ENCODE data around the gene SMIM22. TPM values are rescaled to one million over a fixed set of nuclear protein-coding genes. Genes with fewer than 3 reads are reported as not detected.

The SMIM22 gene
- total and polyA plus RNA-seq, 2 of the 8 experiments (the other 6 are each of a cell fraction or from before 2014, with no cell fraction given) = not detected

DNA sequence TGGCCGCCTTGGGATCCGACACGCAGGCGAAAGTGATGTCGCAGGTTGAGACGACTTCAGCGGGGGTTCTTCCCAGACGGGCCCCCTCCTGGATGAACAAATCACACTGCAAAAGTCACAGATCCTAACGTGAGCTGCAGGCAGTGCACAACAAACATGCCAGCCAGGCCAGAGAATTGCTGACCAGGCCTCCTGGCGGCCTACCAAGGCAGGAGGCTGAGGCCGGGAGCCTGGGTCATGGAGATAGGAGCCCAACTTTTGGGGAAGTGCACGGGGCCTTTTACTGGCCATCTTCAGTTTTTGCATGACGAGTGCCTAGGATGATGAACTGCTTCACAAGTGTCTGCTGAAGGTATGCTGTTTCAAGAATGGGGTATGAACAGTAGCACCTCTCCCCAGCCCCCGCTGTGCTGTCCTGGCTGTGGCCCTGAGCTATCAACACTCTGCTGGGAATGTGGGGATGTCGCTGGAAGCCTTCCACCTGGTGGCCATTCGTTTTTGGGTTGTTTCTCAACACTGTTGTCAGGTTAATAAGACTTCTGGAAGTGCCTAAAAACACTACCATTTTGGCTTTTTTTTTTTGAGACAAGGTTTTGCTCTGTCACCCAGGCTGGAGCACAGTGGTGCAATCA is 19.5 kb downstream of the SMIM22 start:
- no peaks in the 10 kb centered on the region for H3K23me2 ChIP-seq (ENCODE audit: low read depth, low read length)
- H3K4me2 ChIP-seq (ENCODE audit: insufficient read depth in 1 of 2, low read depth in 2 of 2, low read length in 2 of 2) = no peak overlapping the region
- H3K79me2 ChIP-seq (ENCODE audit: control insufficient read depth in 1 of 2, insufficient read depth in 2 of 2, low read length in 2 of 2) = no peaks in the 10 kb centered on the region
- TF ChIP-seq CTBP2 (IDR thresholded peaks at IDR 0.05; ENCODE audit: borderline replicate concordance, insufficient read depth, insufficient read length, low read length) (no peak), SP1 (IDR thresholded peaks at IDR 0.05; ENCODE audit: low read depth, low read length) (no peak), RAD21 (IDR thresholded peaks at IDR 0.05 in 1 of 2, conservative IDR thresholded peaks at IDR 0.05 in 1 of 2; ENCODE audit: low read depth in 2 of 2, low read length in 2 of 2) (peak in 1 of 2 experiments; percentile 4; a peak in 2 of 4 replicates), NRF1 (IDR thresholded peaks at IDR 0.05; ENCODE audit: low read depth, low read length) (no peak), SIRT6 (IDR thresholded peaks at IDR 0.05; ENCODE audit: low read length) (no peak), TAF7 (optimal IDR thresholded peaks at IDR 0.05; ENCODE audit: borderline replicate concordance, low read depth, low read length) (no peak)
- CTCF ChIA-PET (ENCODE audit: partially characterized antibody) = interaction anchor here (0.6 to 1.8 kb wide), 3 partner anchors 41 to 98 kb away, joined by 3 to 7 read pairs (median 3); no protein-coding TSS in a partner anchor
- no peak overlapping the region for H2AK5ac ChIP-seq (ENCODE audit: low read depth, low read length)
- no peak overlapping the region for H3K56ac ChIP-seq (replicated peaks; ENCODE audit: insufficient read length, low read depth, low read length)
- no peak overlapping the region for H4K8ac ChIP-seq (ENCODE audit: extremely low read depth, insufficient read depth, low read length)
- no peak overlapping the region for H3K9ac ChIP-seq (replicated peaks in 1 of 4; ENCODE audit: extremely low read depth in 1 of 4, low read depth in 3 of 4, low read length in 3 of 4)
- no peak overlapping the region for H2BK15ac ChIP-seq (ENCODE audit: low read length)
- H4K20me1 ChIP-seq (replicated peaks in 1 of 2; ENCODE audit: control insufficient read depth in 1 of 2, insufficient read depth in 2 of 2, low read length in 2 of 2) = peaks cover 0 to 8% of the 10 kb centered on the region in 2 experiments
- no peaks in the 10 kb centered on the region for H3K27me3 ChIP-seq (replicated peaks in 1 of 4; ENCODE audit: control insufficient read depth in 3 of 4, extremely low read depth in 1 of 4, insufficient read depth in 3 of 4, low read length in 3 of 4)
- H2BK120ac ChIP-seq (replicated peaks; ENCODE audit: low read depth, low read length) = no peak overlapping the region
- no peak overlapping the region for H3K23ac ChIP-seq (ENCODE audit: insufficient read length)
- peaks cover 7 to 53% (median 40%) of the 10 kb centered on the region in 4 experiments for H3K36me3 ChIP-seq (ENCODE audit: control insufficient read depth in 2 of 4, insufficient read depth in 4 of 4, low read length in 3 of 4)
- H4K91ac ChIP-seq (replicated peaks; ENCODE audit: insufficient read length, low read length) = no peak overlapping the region
- no peak for DNase-seq (ENCODE audit: low read depth in 1 of 2, low spot score in 2 of 2)
- FAIRE-seq = no peak
- no peaks in the 10 kb centered on the region for H3K9me3 ChIP-seq (ENCODE audit: insufficient read depth in 2 of 2, low read depth in 1 of 2, low read length in 1 of 2)
- no peak overlapping the region for H2BK20ac ChIP-seq (ENCODE audit: low read length)
- no peak overlapping the region for H3K14ac ChIP-seq (ENCODE audit: insufficient read length)
- no peak overlapping the region for H2BK5ac ChIP-seq (ENCODE audit: low read depth, low read length)
- WGBS, 2 experiments (ENCODE audit: extremely low coverage in 1 of 2, insufficient coverage in 1 of 2, insufficient read length in 1 of 2, insufficient replicate concordance in 2 of 2, low coverage in 1 of 2, low lambda C conversion rate in 2 of 2, missing lambda C conversion rate in 1 of 2) = 95% methylated on average over 15 of the region's 16 CpGs; no CpG with 5 or more reads in 1 of the 2 experiments
- H2AFZ ChIP-seq (ENCODE audit: low read length) = no peak overlapping the region
- no peak overlapping the region for H3K4me3 ChIP-seq (ENCODE audit: extremely low read depth in 1 of 4, insufficient read depth in 2 of 4, low read depth in 3 of 4, low read length in 4 of 4)
- no peaks in the 10 kb centered on the region for H3K79me1 ChIP-seq (ENCODE audit: low read depth, low read length)
- no peak overlapping the region for H4K5ac ChIP-seq (ENCODE audit: insufficient read length, low read depth, low read length)
- H3K18ac ChIP-seq (ENCODE audit: extremely low read depth, low read length) = no peak overlapping the region
- H3K27ac ChIP-seq (ENCODE audit: low read depth, low read length) = no peak overlapping the region
- H3K4ac ChIP-seq (replicated peaks; ENCODE audit: insufficient read length, low read depth, low read length) = no peak overlapping the region
- POLR2A ChIA-PET (ENCODE audit: partially characterized antibody) = interaction anchor here (0.9 to 1.0 kb wide), 3 partner anchors 10 to 59 kb away, joined by 3 to 4 read pairs (median 3); no protein-coding TSS in a partner anchor
- H3K4me1 ChIP-seq (replicated peaks in 1 of 4; ENCODE audit: control insufficient read depth in 3 of 4, insufficient read depth in 4 of 4, low read length in 3 of 4) = no peaks in the 10 kb centered on the region
- no peak overlapping the region for H2BK12ac ChIP-seq (ENCODE audit: low read depth, low read length)

Measured in H1 (cell line).